Upper lobe of right lung (tissue), 1 donor: ENCODE measurements around the gene GP1BB. TPM values are rescaled to one million over a fixed set of nuclear protein-coding genes. Genes with fewer than 3 reads are reported as not detected.

Experiments
- ATAC-seq: fragments of 200-7000 bp; cut with Tn5 transposase; one replicate; pipeline ENCODE4 v1.9.1; 2020; ENCODE audit warnings: mild to moderate bottlenecking, moderate library complexity
- DNase-seq: peaks from one replicate; pipeline ENCODE4 v3.0.0-alpha.2; 2020
- H3K27ac ChIP-seq: fragments of 200-600 bp; one replicate; pipeline ENCODE4 v1.8.0; 2022
- H3K27me3 ChIP-seq: fragments of 200-600 bp; one replicate; pipeline ENCODE4 v1.8.0; 2022; ENCODE audit warnings: mild to moderate bottlenecking
- H3K36me3 ChIP-seq: fragments of 200-600 bp; one replicate; pipeline ENCODE4 v1.8.0; 2022
- H3K4me1 ChIP-seq: fragments of 200-600 bp; one replicate; pipeline ENCODE4 v1.8.0; 2022
- H3K4me3 ChIP-seq: fragments of 200-600 bp; one replicate; pipeline ENCODE4 v1.8.0; 2022; ENCODE audit warnings: mild to moderate bottlenecking
- H3K9me3 ChIP-seq: fragments of 200-600 bp; one replicate; pipeline ENCODE4 v1.8.0; 2022
- CTCF ChIP-seq: fragments of 200-600 bp; IDR thresholded peaks from one replicate; pipeline ENCODE4 v1.8.0; 2022; ENCODE audit warnings: antibody characterized with exemption
- intact Hi-C: fragments of 100-400 bp; cut with DNase I; formaldehyde crosslinking; loops from one replicate; pipeline ENCODE4 v1.11.0; 2022
- total RNA-seq: library from RNA; stranded (reverse); fragmentation: NEBNext Ultra II Directional; extraction: Animal tissue kit (Norgen Biotek cat#: 25700); gene quantifications from one replicate; pipeline ENCODE4 v1.2.1, GENCODE V29; 2021
- donor health status: DM: no; HTN: yes; CAD: no; lungs with severe emphysema.

The GP1BB gene
- total RNA-seq, 1 donor from 2014 or later, result 1.3 TPM

GRCh38 chr22:19745155-19746101 lies 22.1 kb downstream of the GP1BB start:
- Histone ChIP-seq H3K4me1 (no peaks in the 10 kb centered on the region), H3K4me3 (no peak overlapping the region), H3K27ac (no peak overlapping the region), H3K9me3 (no peaks in the 10 kb centered on the region), H3K36me3 (no peaks in the 10 kb centered on the region), H3K27me3 (peaks cover 4% of the 10 kb centered on the region)
- no peak for TF ChIP-seq CTCF
- intact Hi-C loops, result no loop called here
- DNase-seq (no peak), ATAC-seq (no peak)

GRCh38 chr22:19746726-19747125 lies 23.4 kb downstream of the GP1BB start:
- ATAC-seq, result no peak
- no peak overlapping the region for H3K27ac ChIP-seq
- TF ChIP-seq CTCF, result no peak
- no peaks in the 10 kb centered on the region for H3K9me3 ChIP-seq
- peaks cover 13% of the 10 kb centered on the region for H3K27me3 ChIP-seq
- intact Hi-C loops, result no loop called here
- no peak overlapping the region for H3K4me3 ChIP-seq
- no peaks in the 10 kb centered on the region for H3K4me1 ChIP-seq
- no peak for DNase-seq
- H3K36me3 ChIP-seq, result no peaks in the 10 kb centered on the region

GRCh38 chr22:19747551-19747950 lies 24.2 kb downstream of the GP1BB start:
- ATAC-seq, result no peak
- TF ChIP-seq CTCF, result no peak
- H3K27ac ChIP-seq, result no peak overlapping the region
- H3K9me3 ChIP-seq, result no peaks in the 10 kb centered on the region
- no peak for DNase-seq
- no peaks in the 10 kb centered on the region for H3K36me3 ChIP-seq
- peaks cover 21% of the 10 kb centered on the region for H3K27me3 ChIP-seq
- no peak overlapping the region for H3K4me3 ChIP-seq
- H3K4me1 ChIP-seq, result no peaks in the 10 kb centered on the region
- intact Hi-C loops, result no loop called here

- Histone ChIP-seq H3K4me3 (no peak overlapping the region), H3K4me1 (no peaks in the 10 kb centered on the region), H3K9me3 (no peaks in the 10 kb centered on the region), H3K27me3 (peaks cover 27% of the 10 kb centered on the region), H3K36me3 (no peaks in the 10 kb centered on the region), H3K27ac (no peak overlapping the region)
- no peak for TF ChIP-seq CTCF
- intact Hi-C loops, result no loop called here
- no peak for ATAC-seq
- no peak for DNase-seq
These were observed 24.8 kb downstream of the GP1BB start for GRCh38 chr22:19748139-19748538.

- Histone ChIP-seq H3K4me3 (no peak overlapping the region), H3K36me3 (no peaks in the 10 kb centered on the region), H3K27ac (no peak overlapping the region), H3K9me3 (no peaks in the 10 kb centered on the region), H3K4me1 (no peaks in the 10 kb centered on the region), H3K27me3 (peaks cover 36% of the 10 kb centered on the region)
- TF ChIP-seq CTCF, result no peak
- ATAC-seq, result no peak
- DNase-seq, result no peak
- intact Hi-C loops, result no loop called here
These were observed 25.8 kb downstream of the GP1BB start for GRCh38 chr22:19748991-19749664.
